WTC11 (cell line): ENCODE results near the gene PAIP2. TPM values are rescaled to one million over a fixed set of nuclear protein-coding genes. Genes with fewer than 3 reads are reported as not detected.

Experiments used
- ATAC-seq: fragments of 200-7000 bp; cut with Tn5 transposase; 2 replicates; pipeline ENCODE4 v1.10.0; 2021; ENCODE audit warnings: mild to moderate bottlenecking, moderate library complexity
- CTCF ChIA-PET: fragments of 300-600 bp; sonication (Branson Sonifier 250); formaldehyde crosslinking; loops from one replicate; lab custom pipeline; 2021; ENCODE audit warnings: antibody characterized with exemption; lab: Charles Lee
- POLR2A ChIA-PET: fragments of 350-600 bp; sonication (Branson Sonifier 250); formaldehyde crosslinking; loops from one replicate; lab custom pipeline; 2021; ENCODE audit warnings: antibody characterized with exemption; lab: Charles Lee
- DNase-seq: peaks from one replicate; pipeline ENCODE4 v3.0.0; 2021; ENCODE audit warnings: low spot score
- H3K27ac Mint-ChIP-seq: 2 replicates; pipeline ENCODE4 v1.8.0; 2021; ENCODE audit warnings: mixed read lengths
- H3K27me3 Mint-ChIP-seq: 2 replicates; pipeline ENCODE4 v1.8.0; 2021; ENCODE audit warnings: low read depth, mild to moderate bottlenecking, moderate library complexity, mixed read lengths
- H3K36me3 Mint-ChIP-seq: 2 replicates; pipeline ENCODE4 v1.8.0; 2021; ENCODE audit warnings: mixed read lengths
- H3K4me1 Mint-ChIP-seq: 2 replicates; pipeline ENCODE4 v1.8.0; 2022; ENCODE audit warnings: mixed read lengths
- H3K4me3 Mint-ChIP-seq: 2 replicates; pipeline ENCODE4 v1.8.0; 2021; ENCODE audit warnings: mild to moderate bottlenecking, moderate library complexity, mixed read lengths
- H3K9me3 Mint-ChIP-seq: 2 replicates; pipeline ENCODE4 v1.8.0; 2021; ENCODE audit warnings: mixed read lengths
- CREM ChIP-seq: sonication (generic); formaldehyde crosslinking; IDR thresholded peaks from 2 replicates; pipeline ENCODE4 v1.8.1; 2022; ENCODE audit warnings: mild to moderate bottlenecking, missing genetic modification reagents, moderate library complexity
- ETV6 ChIP-seq: sonication (generic); formaldehyde crosslinking; IDR thresholded peaks from 2 replicates; pipeline ENCODE4 v1.8.1; 2022; ENCODE audit warnings: mild to moderate bottlenecking, missing genetic modification reagents
- KAT7 ChIP-seq: sonication (generic); formaldehyde crosslinking; IDR thresholded peaks from 2 replicates; pipeline ENCODE4 v1.8.1; 2023; ENCODE audit warnings: missing genetic modification reagents, mild to moderate bottlenecking, borderline replicate concordance
- NFATC4 ChIP-seq: fragments of 250-450 bp; sonication (Bioruptor Pico); IDR thresholded peaks from 2 replicates; pipeline ENCODE4 v1.9.0; 2021; ENCODE audit warnings: mild to moderate bottlenecking
- NR2C2 ChIP-seq: sonication (generic); formaldehyde crosslinking; IDR thresholded peaks from 2 replicates; pipeline ENCODE4 v1.8.0; 2022; ENCODE audit warnings: mild to moderate bottlenecking, missing genetic modification reagents
- OVOL2 ChIP-seq: fragments of 250-450 bp; sonication (Bioruptor Pico); IDR thresholded peaks from 2 replicates; pipeline ENCODE4 v1.9.0; 2021; ENCODE audit warnings: mild to moderate bottlenecking, borderline replicate concordance
- SMAD3 ChIP-seq: sonication (generic); formaldehyde crosslinking; IDR thresholded peaks from 2 replicates; pipeline ENCODE4 v1.8.0; 2022; ENCODE audit warnings: missing genetic modification reagents, mild to moderate bottlenecking, borderline replicate concordance
- TCF7 ChIP-seq: sonication (generic); formaldehyde crosslinking; IDR thresholded peaks from 2 replicates; pipeline ENCODE4 v1.8.0; 2022; ENCODE audit warnings: mild to moderate bottlenecking, low read depth, missing genetic modification reagents, moderate library complexity
- TEAD4 ChIP-seq: sonication (generic); formaldehyde crosslinking; IDR thresholded peaks from 2 replicates; pipeline ENCODE4 v1.8.0; 2022; ENCODE audit warnings: mild to moderate bottlenecking, missing genetic modification reagents
- TP53 ChIP-seq: sonication (generic); formaldehyde crosslinking; IDR thresholded peaks from 2 replicates; pipeline ENCODE4 v1.8.1; 2023; ENCODE audit warnings: mild to moderate bottlenecking, missing genetic modification reagents
- ZNF416 ChIP-seq: fragments of 250-450 bp; sonication (Bioruptor Pico); IDR thresholded peaks from 2 replicates; pipeline ENCODE4 v1.9.0; 2021; ENCODE audit warnings: mild to moderate bottlenecking, inconsistent platforms
- total RNA-seq: library from RNA; stranded (reverse); gene quantifications from 3 replicates; pipeline ENCODE4 v1.2.3, GENCODE V29; 2021
- TF ChIP-seq, protein P1 (sequence below): sonication (generic); formaldehyde crosslinking; conservative IDR thresholded peaks from 2 replicates; pipeline ENCODE4 v1.8.1; 2022; ENCODE audit warnings: mild to moderate bottlenecking, missing genetic modification reagents
- TF ChIP-seq, protein P2 (sequence below): sonication (generic); formaldehyde crosslinking; IDR thresholded peaks from 2 replicates; pipeline ENCODE4 v1.8.1; 2022; ENCODE audit warnings: mild to moderate bottlenecking, missing genetic modification reagents, moderate library complexity, borderline replicate concordance
- TF ChIP-seq, protein P3 (sequence below): sonication (generic); formaldehyde crosslinking; conservative IDR thresholded peaks from 2 replicates; pipeline ENCODE4 v1.8.1; 2023; ENCODE audit warnings: mild to moderate bottlenecking, low read depth, missing genetic modification reagents, moderate library complexity
- TF ChIP-seq, protein P4 (sequence below): fragments of 250-450 bp; sonication (Bioruptor Pico); IDR thresholded peaks from 2 replicates; pipeline ENCODE4 v1.8.0; 2021; ENCODE audit warnings: mild to moderate bottlenecking
- TF ChIP-seq, protein P5 (sequence below): sonication (generic); formaldehyde crosslinking; IDR thresholded peaks from 2 replicates; pipeline ENCODE4 v1.8.1; 2023; ENCODE audit warnings: mild to moderate bottlenecking, moderate library complexity, missing genetic modification reagents
- TF ChIP-seq, protein P6 (sequence below): sonication (generic); formaldehyde crosslinking; IDR thresholded peaks from 2 replicates; pipeline ENCODE4 v1.8.0; 2023; ENCODE audit warnings: missing genetic modification reagents, mild to moderate bottlenecking, borderline replicate concordance

The PAIP2 gene
- total RNA-seq, 1 experiment from 2014 or later: 126 TPM

DNA sequence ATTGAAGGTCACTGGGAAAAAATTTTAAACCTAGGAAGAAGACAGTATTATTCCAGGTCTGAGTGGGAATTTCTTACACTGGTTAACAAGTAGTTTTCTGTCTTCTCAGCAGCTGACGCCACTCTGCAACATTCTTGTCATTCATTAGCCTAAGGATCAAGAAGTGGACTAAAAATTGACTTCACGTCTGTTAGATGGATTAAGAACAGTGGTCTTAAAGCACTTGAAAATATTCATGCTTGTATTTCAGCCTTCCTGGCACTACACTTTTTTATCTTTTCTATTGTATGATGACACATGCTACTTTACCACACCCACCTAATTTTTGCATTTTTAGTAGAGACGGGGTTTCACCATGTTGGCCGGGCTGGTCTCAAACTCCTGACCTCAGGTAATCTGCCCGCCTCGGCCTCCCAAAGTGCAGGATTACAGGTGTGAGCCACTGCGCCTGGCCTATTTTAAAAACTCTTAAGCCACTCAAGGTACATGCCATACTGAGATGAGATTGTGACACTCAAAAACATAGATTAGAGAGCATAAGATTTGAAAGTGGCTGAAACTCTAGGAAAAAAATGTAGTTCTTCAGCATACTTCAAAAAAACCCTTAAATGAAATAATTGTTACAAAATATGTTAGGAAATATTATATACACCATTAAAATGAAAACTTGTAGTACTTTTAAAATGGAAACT lies 39.7 kb upstream of the PAIP2 start:
- H3K9me3 Mint-ChIP-seq: no peaks in the 10 kb centered on the region
- peaks cover 8% of the 10 kb centered on the region; the same call in 1 of the 2 replicates for H3K36me3 Mint-ChIP-seq
- ChIA-PET POLR2A (interaction anchor here (2.1 kb wide), 1 partner anchor 8 kb away, joined by 12 read pairs; the partner anchor contains the start of gene MATR3), CTCF (interaction anchor here (1.1 to 1.4 kb wide), 2 partner anchors 35 to 40 kb away, joined by 3 read pairs; partner anchors contain the start of gene PAIP2)
- DNase-seq: no peak
- no peaks in the 10 kb centered on the region for H3K27me3 Mint-ChIP-seq
- no peak for TF ChIP-seq NR2C2 (CRISPR knock-in tag)
- TF ChIP-seq, protein P1, sequence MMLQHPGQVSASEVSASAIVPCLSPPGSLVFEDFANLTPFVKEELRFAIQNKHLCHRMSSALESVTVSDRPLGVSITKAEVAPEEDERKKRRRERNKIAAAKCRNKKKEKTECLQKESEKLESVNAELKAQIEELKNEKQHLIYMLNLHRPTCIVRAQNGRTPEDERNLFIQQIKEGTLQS: no peak
- TF ChIP-seq, protein P2, sequence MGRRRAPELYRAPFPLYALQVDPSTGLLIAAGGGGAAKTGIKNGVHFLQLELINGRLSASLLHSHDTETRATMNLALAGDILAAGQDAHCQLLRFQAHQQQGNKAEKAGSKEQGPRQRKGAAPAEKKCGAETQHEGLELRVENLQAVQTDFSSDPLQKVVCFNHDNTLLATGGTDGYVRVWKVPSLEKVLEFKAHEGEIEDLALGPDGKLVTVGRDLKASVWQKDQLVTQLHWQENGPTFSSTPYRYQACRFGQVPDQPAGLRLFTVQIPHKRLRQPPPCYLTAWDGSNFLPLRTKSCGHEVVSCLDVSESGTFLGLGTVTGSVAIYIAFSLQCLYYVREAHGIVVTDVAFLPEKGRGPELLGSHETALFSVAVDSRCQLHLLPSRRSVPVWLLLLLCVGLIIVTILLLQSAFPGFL: no peak
- TF ChIP-seq TCF7 (CRISPR knock-in tag): no peak
- TF ChIP-seq, protein P3, sequence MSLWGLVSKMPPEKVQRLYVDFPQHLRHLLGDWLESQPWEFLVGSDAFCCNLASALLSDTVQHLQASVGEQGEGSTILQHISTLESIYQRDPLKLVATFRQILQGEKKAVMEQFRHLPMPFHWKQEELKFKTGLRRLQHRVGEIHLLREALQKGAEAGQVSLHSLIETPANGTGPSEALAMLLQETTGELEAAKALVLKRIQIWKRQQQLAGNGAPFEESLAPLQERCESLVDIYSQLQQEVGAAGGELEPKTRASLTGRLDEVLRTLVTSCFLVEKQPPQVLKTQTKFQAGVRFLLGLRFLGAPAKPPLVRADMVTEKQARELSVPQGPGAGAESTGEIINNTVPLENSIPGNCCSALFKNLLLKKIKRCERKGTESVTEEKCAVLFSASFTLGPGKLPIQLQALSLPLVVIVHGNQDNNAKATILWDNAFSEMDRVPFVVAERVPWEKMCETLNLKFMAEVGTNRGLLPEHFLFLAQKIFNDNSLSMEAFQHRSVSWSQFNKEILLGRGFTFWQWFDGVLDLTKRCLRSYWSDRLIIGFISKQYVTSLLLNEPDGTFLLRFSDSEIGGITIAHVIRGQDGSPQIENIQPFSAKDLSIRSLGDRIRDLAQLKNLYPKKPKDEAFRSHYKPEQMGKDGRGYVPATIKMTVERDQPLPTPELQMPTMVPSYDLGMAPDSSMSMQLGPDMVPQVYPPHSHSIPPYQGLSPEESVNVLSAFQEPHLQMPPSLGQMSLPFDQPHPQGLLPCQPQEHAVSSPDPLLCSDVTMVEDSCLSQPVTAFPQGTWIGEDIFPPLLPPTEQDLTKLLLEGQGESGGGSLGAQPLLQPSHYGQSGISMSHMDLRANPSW (CRISPR knock-in tag): no peak
- no peak for TF ChIP-seq CREM (CRISPR knock-in tag)
- TF ChIP-seq OVOL2 (CRISPR knock-in tag): no peak
- TF ChIP-seq, protein P4, sequence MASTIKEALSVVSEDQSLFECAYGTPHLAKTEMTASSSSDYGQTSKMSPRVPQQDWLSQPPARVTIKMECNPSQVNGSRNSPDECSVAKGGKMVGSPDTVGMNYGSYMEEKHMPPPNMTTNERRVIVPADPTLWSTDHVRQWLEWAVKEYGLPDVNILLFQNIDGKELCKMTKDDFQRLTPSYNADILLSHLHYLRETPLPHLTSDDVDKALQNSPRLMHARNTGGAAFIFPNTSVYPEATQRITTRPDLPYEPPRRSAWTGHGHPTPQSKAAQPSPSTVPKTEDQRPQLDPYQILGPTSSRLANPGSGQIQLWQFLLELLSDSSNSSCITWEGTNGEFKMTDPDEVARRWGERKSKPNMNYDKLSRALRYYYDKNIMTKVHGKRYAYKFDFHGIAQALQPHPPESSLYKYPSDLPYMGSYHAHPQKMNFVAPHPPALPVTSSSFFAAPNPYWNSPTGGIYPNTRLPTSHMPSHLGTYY (CRISPR knock-in tag): no peak
- no peak for TF ChIP-seq NFATC4 (CRISPR knock-in tag)
- H3K4me3 Mint-ChIP-seq: peak overlapping the region; percentile 23; the same call in 1 of the 2 replicates
- peaks cover 78% of the 10 kb centered on the region for H3K4me1 Mint-ChIP-seq
- peak overlapping the region; percentile 82 for H3K27ac Mint-ChIP-seq
- no peak for ATAC-seq

DNA sequence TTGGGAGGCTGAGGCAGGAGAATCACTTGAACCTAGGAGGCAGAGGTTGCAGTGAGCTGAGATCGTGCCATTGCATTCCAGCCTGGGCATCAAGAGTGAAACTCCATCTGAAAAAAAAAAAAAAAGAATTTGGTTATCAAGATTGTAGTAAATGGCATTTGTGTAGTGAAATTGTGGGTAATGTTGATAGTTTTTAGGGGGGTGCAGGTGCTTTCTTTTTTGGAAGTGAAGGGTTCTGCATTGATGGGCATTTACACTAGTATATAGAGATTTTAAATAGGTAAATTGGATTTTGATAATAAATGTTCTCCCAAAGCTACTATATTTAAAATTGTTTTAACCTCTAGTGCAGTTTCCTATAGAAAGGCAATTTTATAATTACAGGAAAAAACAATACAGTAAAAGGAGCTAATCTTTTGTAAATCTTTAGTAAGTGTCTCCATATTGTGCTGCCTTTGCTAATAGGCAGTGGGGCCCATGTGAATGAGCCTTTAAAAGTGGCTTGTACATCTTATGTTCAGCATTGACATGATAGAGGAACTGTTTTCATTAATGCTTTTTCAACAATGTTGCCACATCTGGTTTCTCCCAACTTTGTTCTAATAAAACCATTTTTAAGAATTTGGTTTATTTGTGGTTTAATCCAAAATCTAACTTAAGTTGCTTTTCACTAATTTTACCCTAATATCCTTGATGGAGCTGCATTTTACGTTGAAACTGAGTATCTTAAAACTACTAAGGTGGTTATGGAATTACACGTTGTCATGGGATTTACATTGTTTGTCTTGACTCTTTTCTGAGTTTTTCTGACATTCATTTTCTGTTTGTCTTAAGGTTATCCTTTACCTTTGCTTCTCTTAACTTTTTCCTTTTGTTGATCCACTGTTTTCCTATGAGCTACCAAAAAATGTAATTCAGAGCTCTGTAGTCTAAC lies 37.0 kb upstream of the PAIP2 start:
- DNase-seq (no peak), ATAC-seq (no peak)
- Mint-ChIP-seq H3K4me3 (no peak overlapping the region), H3K4me1 (peaks cover 73% of the 10 kb centered on the region), H3K9me3 (no peaks in the 10 kb centered on the region), H3K27ac (peak overlapping the region; percentile 63), H3K36me3 (peaks cover 8% of the 10 kb centered on the region; the same call in 1 of the 2 replicates), H3K27me3 (no peaks in the 10 kb centered on the region)
- TF ChIP-seq ETV6 (CRISPR knock-in tag): no peak
- TF ChIP-seq SMAD3 (CRISPR knock-in tag): no peak
- no peak for TF ChIP-seq TP53 (CRISPR knock-in tag)
- TF ChIP-seq, protein P5, sequence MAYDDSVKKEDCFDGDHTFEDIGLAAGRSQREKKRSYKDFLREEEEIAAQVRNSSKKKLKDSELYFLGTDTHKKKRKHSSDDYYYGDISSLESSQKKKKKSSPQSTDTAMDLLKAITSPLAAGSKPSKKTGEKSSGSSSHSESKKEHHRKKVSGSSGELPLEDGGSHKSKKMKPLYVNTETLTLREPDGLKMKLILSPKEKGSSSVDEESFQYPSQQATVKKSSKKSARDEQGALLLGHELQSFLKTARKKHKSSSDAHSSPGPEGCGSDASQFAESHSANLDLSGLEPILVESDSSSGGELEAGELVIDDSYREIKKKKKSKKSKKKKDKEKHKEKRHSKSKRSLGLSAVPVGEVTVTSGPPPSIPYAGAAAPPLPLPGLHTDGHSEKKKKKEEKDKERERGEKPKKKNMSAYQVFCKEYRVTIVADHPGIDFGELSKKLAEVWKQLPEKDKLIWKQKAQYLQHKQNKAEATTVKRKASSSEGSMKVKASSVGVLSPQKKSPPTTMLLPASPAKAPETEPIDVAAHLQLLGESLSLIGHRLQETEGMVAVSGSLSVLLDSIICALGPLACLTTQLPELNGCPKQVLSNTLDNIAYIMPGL (CRISPR knock-in tag): no peak
- no peak for TF ChIP-seq ZNF416 (CRISPR knock-in tag)
- TF ChIP-seq KAT7 (CRISPR knock-in tag): no peak
- TF ChIP-seq, protein P6, sequence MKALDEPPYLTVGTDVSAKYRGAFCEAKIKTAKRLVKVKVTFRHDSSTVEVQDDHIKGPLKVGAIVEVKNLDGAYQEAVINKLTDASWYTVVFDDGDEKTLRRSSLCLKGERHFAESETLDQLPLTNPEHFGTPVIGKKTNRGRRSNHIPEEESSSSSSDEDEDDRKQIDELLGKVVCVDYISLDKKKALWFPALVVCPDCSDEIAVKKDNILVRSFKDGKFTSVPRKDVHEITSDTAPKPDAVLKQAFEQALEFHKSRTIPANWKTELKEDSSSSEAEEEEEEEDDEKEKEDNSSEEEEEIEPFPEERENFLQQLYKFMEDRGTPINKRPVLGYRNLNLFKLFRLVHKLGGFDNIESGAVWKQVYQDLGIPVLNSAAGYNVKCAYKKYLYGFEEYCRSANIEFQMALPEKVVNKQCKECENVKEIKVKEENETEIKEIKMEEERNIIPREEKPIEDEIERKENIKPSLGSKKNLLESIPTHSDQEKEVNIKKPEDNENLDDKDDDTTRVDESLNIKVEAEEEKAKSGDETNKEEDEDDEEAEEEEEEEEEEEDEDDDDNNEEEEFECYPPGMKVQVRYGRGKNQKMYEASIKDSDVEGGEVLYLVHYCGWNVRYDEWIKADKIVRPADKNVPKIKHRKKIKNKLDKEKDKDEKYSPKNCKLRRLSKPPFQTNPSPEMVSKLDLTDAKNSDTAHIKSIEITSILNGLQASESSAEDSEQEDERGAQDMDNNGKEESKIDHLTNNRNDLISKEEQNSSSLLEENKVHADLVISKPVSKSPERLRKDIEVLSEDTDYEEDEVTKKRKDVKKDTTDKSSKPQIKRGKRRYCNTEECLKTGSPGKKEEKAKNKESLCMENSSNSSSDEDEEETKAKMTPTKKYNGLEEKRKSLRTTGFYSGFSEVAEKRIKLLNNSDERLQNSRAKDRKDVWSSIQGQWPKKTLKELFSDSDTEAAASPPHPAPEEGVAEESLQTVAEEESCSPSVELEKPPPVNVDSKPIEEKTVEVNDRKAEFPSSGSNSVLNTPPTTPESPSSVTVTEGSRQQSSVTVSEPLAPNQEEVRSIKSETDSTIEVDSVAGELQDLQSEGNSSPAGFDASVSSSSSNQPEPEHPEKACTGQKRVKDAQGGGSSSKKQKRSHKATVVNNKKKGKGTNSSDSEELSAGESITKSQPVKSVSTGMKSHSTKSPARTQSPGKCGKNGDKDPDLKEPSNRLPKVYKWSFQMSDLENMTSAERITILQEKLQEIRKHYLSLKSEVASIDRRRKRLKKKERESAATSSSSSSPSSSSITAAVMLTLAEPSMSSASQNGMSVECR (CRISPR knock-in tag): no peak
- no peak for TF ChIP-seq TEAD4 (CRISPR knock-in tag)
- POLR2A ChIA-PET: interaction anchor here (0.6 to 0.7 kb wide), 2 partner anchors 118 to 813 kb away, joined by 3 read pairs; no protein-coding TSS in a partner anchor
- CTCF ChIA-PET: no interaction called here
